ENCODE results near the gene GLMN. TPM values are rescaled to one million over a fixed set of nuclear protein-coding genes. Genes with fewer than 3 reads are reported as not detected.

GLMN gene
- total and polyA plus RNA-seq, 2 of the 13 experiments (the other 11 are each of a cell fraction or from before 2014, with no cell fraction given) = 5.9 to 18.4 TPM

- no peak overlapping the region for H2AFZ ChIP-seq (ENCODE audit: low read length)
- TF ChIP-seq ZNF333 (CRISPR knock-in tag; IDR thresholded peaks at IDR 0.05; ENCODE audit: borderline replicate concordance) (no peak), ZNF317 (CRISPR knock-in tag; IDR thresholded peaks at IDR 0.05) (peak; percentile 95)
- POLR2A ChIA-PET = no interaction called here
- no peak overlapping the region for H3K4me2 ChIP-seq (ENCODE audit: low read depth, low read length)
- CTCF ChIA-PET (ENCODE audit: low intra/inter-chr PET ratio, low total read pairs) = no interaction called here
- no peak for DNase-seq (ENCODE audit: low spot score)
- H3K79me2 ChIP-seq (ENCODE audit: insufficient read depth, low read length) = no peaks in the 10 kb centered on the region
- H3K27ac ChIP-seq (ENCODE audit: extremely low read length, insufficient read depth, low read length) = no peak overlapping the region
- ATAC-seq = no peak
- H3K4me1 ChIP-seq (ENCODE audit: insufficient read depth, low read length) = peaks cover 10% of the 10 kb centered on the region; the same call in 1 of the 2 replicates
- WGBS (ENCODE audit: low lambda C conversion rate) = over 99% methylated on average over 4 of the region's 4 CpGs
- no peak for FAIRE-seq
- H3K36me3 ChIP-seq (replicated peaks in 1 of 2; ENCODE audit: control insufficient read depth in 1 of 2, insufficient read depth in 2 of 2, low read length in 2 of 2) = peaks cover 8 to 15% of the 10 kb centered on the region in 2 experiments; a peak in 4 of 5 replicates
- no peaks in the 10 kb centered on the region for H3K27me3 ChIP-seq (ENCODE audit: control insufficient read depth in 1 of 2, insufficient read depth in 2 of 2, low read length in 2 of 2)
- no TSS peak for BruUV-seq (replicated peaks)
- no peak overlapping the region for H3K9ac ChIP-seq (ENCODE audit: insufficient read depth, low read depth, low read length)
- no peak overlapping the region for H3K4me3 ChIP-seq (replicated peaks in 1 of 3; ENCODE audit: insufficient read depth in 1 of 3, low read depth in 2 of 3, low read length in 3 of 3)
- no peaks in the 10 kb centered on the region; the same call in 1 of the 2 replicates for H3K9me3 ChIP-seq (ENCODE audit: low read length)
- no peaks in the 10 kb centered on the region for H4K20me1 ChIP-seq (ENCODE audit: insufficient read depth, low read length)
- in situ Hi-C loops (cut with HindIII; ENCODE audit: extremely low pct_ligation_motif_present, low pct_unique_long_range_greater_than_20kb) (no loop called here), intact Hi-C loops (cut with micrococcal nuclease; ENCODE audit: unreplicated experiment) (no loop called here)
These were observed 29.0 kb upstream of the GLMN start for GRCh38 chr1:92327794-92328193.

GRCh38 chr1:92326681-92327080 is 27.9 kb upstream of the GLMN start:
- FAIRE-seq = no peak
- 89% methylated on average over 1 of the region's 1 CpG for WGBS (ENCODE audit: low lambda C conversion rate)
- CTCF ChIA-PET (ENCODE audit: low intra/inter-chr PET ratio, low total read pairs) = interaction anchor here (1.1 kb wide), 1 partner anchor 272 kb away, joined by 3 read pairs; no protein-coding TSS in a partner anchor
- H3K9ac ChIP-seq (ENCODE audit: insufficient read depth, low read depth, low read length) = no peak overlapping the region
- BruUV-seq (replicated peaks) = no TSS peak
- no peaks in the 10 kb centered on the region for H3K79me2 ChIP-seq (ENCODE audit: insufficient read depth, low read length)
- H3K4me3 ChIP-seq (replicated peaks in 1 of 3; ENCODE audit: insufficient read depth in 1 of 3, low read depth in 2 of 3, low read length in 3 of 3) = no peak overlapping the region
- no peaks in the 10 kb centered on the region for H4K20me1 ChIP-seq (ENCODE audit: insufficient read depth, low read length)
- H3K9me3 ChIP-seq (ENCODE audit: low read length) = no peaks in the 10 kb centered on the region; the same call in 1 of the 2 replicates
- no peaks in the 10 kb centered on the region for H3K27me3 ChIP-seq (ENCODE audit: control insufficient read depth in 1 of 2, insufficient read depth in 2 of 2, low read length in 2 of 2)
- H3K36me3 ChIP-seq (replicated peaks in 1 of 2; ENCODE audit: control insufficient read depth in 1 of 2, insufficient read depth in 2 of 2, low read length in 2 of 2) = peaks cover 8 to 15% of the 10 kb centered on the region in 2 experiments; a peak in 4 of 5 replicates
- intact Hi-C loops (cut with micrococcal nuclease; ENCODE audit: unreplicated experiment) = no loop called here
- POLR2A ChIA-PET = no interaction called here
- peak; percentile 6 for DNase-seq (ENCODE audit: low spot score)
- ATAC-seq = no peak; the same call in 2 of the 3 replicates
- H3K4me2 ChIP-seq (ENCODE audit: low read depth, low read length) = no peak overlapping the region
- no peak overlapping the region for H2AFZ ChIP-seq (ENCODE audit: low read length)
- in situ Hi-C loops (cut with HindIII; ENCODE audit: extremely low pct_ligation_motif_present, low pct_unique_long_range_greater_than_20kb) = no loop called here
- H3K27ac ChIP-seq (ENCODE audit: extremely low read length, insufficient read depth, low read length) = no peak overlapping the region
- H3K4me1 ChIP-seq (ENCODE audit: insufficient read depth, low read length) = peaks cover 10% of the 10 kb centered on the region; the same call in 1 of the 2 replicates
- no peak for TF ChIP-seq ZNF570 (CRISPR knock-in tag; IDR thresholded peaks at IDR 0.05; ENCODE audit: borderline replicate concordance)
- TF ChIP-seq NR2F6 (IDR thresholded peaks at IDR 0.05) = no peak
- no peak for TF ChIP-seq NR2F6 (CRISPR knock-in tag; IDR thresholded peaks at IDR 0.05)
- TF ChIP-seq NFYC (CRISPR knock-in tag; IDR thresholded peaks at IDR 0.05) = no peak
- peak; percentile 85 for TF ChIP-seq ZNF18 (CRISPR knock-in tag; IDR thresholded peaks at IDR 0.05; ENCODE audit: insufficient replicate concordance)
- TF ChIP-seq ZFP91 (CRISPR knock-in tag; IDR thresholded peaks at IDR 0.05; ENCODE audit: borderline replicate concordance) = no peak
- 0 out of 2 replicates have a peak, but pooled peaks have one; percentile 20 for TF ChIP-seq PPARG (CRISPR knock-in tag; conservative IDR thresholded peaks at IDR 0.05)
- no peak for TF ChIP-seq SP2 (CRISPR knock-in tag; IDR thresholded peaks at IDR 0.05)
- 0 out of 2 replicates have a peak, but pooled peaks have one; percentile 7 for TF ChIP-seq TFAP4 (IDR thresholded peaks at IDR 0.05; ENCODE audit: borderline replicate concordance, low read depth)
- no peak for TF ChIP-seq ZNF232 (CRISPR knock-in tag; IDR thresholded peaks at IDR 0.05; ENCODE audit: borderline replicate concordance)
